ENCODE results near the gene ASIC1.

The ASIC1 gene

GRCh38 chr12:50087995-50088394, 30.6 kb downstream of the ASIC1 start:
- no peak overlapping the region for H3K4me3 ChIP-seq (replicated peaks; ENCODE audit: low read depth, low read length)
- no peak for TF ChIP-seq CTCF (IDR thresholded peaks at IDR 0.05; ENCODE audit: low read length, missing control alignments)
- peak; percentile 82 for DNase-seq (ENCODE audit: low read depth)

- peak; percentile 90 for TF ChIP-seq CTCF (IDR thresholded peaks at IDR 0.05; ENCODE audit: low read length, missing control alignments)
- H3K4me3 ChIP-seq (replicated peaks; ENCODE audit: low read depth, low read length) = no peak overlapping the region
- DNase-seq (ENCODE audit: low read depth) = peak; percentile 63
These were observed 31.4 kb downstream of the ASIC1 start for GRCh38 chr12:50088577-50089335.

- DNase-seq (ENCODE audit: low read depth) = no peak
- no peak overlapping the region for H3K4me3 ChIP-seq (replicated peaks; ENCODE audit: low read depth, low read length)
These were observed 32.3 kb downstream of the ASIC1 start for GRCh38 chr12:50089730-50090129.

GRCh38 chr12:50090391-50090790, 33.0 kb downstream of the ASIC1 start:
- DNase-seq (ENCODE audit: low read depth) = no peak
- no peak overlapping the region for H3K4me3 ChIP-seq (replicated peaks; ENCODE audit: low read depth, low read length)
- no peak for TF ChIP-seq CTCF (IDR thresholded peaks at IDR 0.05; ENCODE audit: low read length, missing control alignments)

More at GRCh38 chr12:50089730-50090129, 32.3 kb downstream of the ASIC1 start:
- no peak for TF ChIP-seq CTCF (IDR thresholded peaks at IDR 0.05; ENCODE audit: low read length, missing control alignments)

- DNase-seq (ENCODE audit: low read depth) = no peak
- H3K4me3 ChIP-seq (replicated peaks; ENCODE audit: low read depth, low read length) = no peak overlapping the region
- no peak for TF ChIP-seq CTCF (IDR thresholded peaks at IDR 0.05; ENCODE audit: low read length, missing control alignments)
These were observed 40.6 kb downstream of the ASIC1 start for GRCh38 chr12:50097952-50098351.

- no peak for DNase-seq (ENCODE audit: low read depth)
- H3K4me3 ChIP-seq (replicated peaks; ENCODE audit: low read depth, low read length) = no peak overlapping the region
- TF ChIP-seq CTCF (IDR thresholded peaks at IDR 0.05; ENCODE audit: low read length, missing control alignments) = no peak
These were observed 42.1 kb downstream of the ASIC1 start for GRCh38 chr12:50099302-50100008.
